ENCODE results near the gene BTBD9.

Gene BTBD9

DNA sequence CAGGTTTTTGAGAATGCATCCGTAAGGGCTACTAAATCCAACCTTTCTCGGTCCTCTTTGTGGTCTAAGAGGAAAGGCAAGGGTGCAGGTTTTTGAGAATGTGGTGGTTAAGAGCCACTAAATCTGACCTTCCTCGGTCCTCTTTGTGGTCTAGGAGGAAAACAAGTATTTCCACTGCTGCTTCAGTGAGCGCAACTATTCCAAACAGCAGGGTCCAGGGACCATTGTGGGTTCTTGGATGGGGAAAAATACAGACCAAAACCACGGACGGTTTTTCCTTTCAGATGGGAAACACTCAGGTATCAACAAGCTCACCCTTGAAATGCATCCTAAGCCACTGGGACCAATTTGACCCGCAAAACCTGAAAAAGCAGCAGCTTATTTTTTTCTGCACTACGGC is 21.9 kb downstream of the BTBD9 start:
- TF ChIP-seq, protein P1, sequence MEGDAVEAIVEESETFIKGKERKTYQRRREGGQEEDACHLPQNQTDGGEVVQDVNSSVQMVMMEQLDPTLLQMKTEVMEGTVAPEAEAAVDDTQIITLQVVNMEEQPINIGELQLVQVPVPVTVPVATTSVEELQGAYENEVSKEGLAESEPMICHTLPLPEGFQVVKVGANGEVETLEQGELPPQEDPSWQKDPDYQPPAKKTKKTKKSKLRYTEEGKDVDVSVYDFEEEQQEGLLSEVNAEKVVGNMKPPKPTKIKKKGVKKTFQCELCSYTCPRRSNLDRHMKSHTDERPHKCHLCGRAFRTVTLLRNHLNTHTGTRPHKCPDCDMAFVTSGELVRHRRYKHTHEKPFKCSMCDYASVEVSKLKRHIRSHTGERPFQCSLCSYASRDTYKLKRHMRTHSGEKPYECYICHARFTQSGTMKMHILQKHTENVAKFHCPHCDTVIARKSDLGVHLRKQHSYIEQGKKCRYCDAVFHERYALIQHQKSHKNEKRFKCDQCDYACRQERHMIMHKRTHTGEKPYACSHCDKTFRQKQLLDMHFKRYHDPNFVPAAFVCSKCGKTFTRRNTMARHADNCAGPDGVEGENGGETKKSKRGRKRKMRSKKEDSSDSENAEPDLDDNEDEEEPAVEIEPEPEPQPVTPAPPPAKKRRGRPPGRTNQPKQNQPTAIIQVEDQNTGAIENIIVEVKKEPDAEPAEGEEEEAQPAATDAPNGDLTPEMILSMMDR (IDR thresholded peaks at IDR 0.05; ENCODE audit: low read depth, low read length, poor library complexity, severe bottlenecking), result no peak
- TF ChIP-seq EZH2phosphoT487 (IDR thresholded peaks at IDR 0.05; ENCODE audit: borderline replicate concordance, low read length), result no peak
- Histone ChIP-seq H3K4me2 (ENCODE audit: low read length) (no peak overlapping the region), H4K20me1 (ENCODE audit: control insufficient read depth, insufficient read depth, low read depth, low read length) (no peaks in the 10 kb centered on the region), H3K79me2 (ENCODE audit: control insufficient read depth, low read length) (no peaks in the 10 kb centered on the region), H3K4me1 (ENCODE audit: control insufficient read depth, low read length) (no peaks in the 10 kb centered on the region), H3K9me3 (ENCODE audit: control insufficient read depth, insufficient read depth, low read length) (no peaks in the 10 kb centered on the region), H3K9me2 (replicated peaks; ENCODE audit: control insufficient read depth, low read length) (no peaks in the 10 kb centered on the region), H3K27me3 (ENCODE audit: control insufficient read depth, low read length) (no peaks in the 10 kb centered on the region), H3K36me3 (ENCODE audit: control insufficient read depth, low read length) (no peaks in the 10 kb centered on the region), H3F3A (ENCODE audit: control insufficient read depth, insufficient read depth) (no peaks in the 10 kb centered on the region), H3K4me3 (ENCODE audit: low read length) (no peak overlapping the region), H3K27ac (ENCODE audit: low read depth, low read length) (no peak overlapping the region)

DNA sequence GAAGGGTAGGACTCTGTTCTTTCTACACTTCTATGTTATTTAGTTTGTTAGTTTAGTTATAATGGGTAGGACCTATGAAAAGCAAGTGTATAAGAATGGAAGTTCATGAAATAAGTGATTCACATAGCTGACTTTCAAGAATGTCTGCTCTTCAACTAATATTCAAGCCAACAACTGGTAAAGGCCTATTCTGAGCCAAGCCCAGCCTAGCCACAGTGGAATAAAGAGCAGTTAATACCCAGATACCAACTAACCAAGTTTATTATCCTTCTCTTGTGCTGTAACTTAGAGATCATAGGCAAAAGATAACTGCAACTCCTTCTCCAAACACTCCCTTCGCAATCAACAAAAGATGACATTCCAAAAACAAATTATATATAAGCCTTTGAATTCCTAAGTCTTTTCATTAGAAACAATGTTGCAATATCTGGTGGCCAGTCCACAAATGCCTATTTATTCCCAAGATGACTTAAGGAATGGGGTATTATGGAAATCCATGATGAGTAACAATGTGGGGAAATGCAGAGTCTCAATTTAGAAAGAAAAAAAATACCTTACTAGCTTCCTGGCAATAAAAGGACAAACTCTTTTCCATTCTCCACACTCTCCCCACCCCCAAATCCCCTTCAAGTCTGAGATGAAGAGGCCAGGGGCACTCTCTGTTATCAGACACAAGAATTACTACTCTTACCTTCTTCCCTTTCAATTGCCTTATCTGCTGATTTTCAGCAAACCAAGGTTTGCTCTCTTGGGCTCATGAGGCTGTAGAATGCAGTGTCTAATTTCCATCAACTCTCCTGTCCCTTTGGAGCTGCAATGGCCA is 27.4 kb downstream of the BTBD9 start:
- H3K27me3 ChIP-seq (ENCODE audit: control insufficient read depth, low read length), result no peaks in the 10 kb centered on the region
- no peaks in the 10 kb centered on the region for H4K20me1 ChIP-seq (ENCODE audit: control insufficient read depth, insufficient read depth, low read depth, low read length)
- no peak overlapping the region for H3K4me2 ChIP-seq (ENCODE audit: low read length)
- no peaks in the 10 kb centered on the region for H3F3A ChIP-seq (ENCODE audit: control insufficient read depth, insufficient read depth)
- H3K36me3 ChIP-seq (ENCODE audit: control insufficient read depth, low read length), result no peaks in the 10 kb centered on the region
- H3K79me2 ChIP-seq (ENCODE audit: control insufficient read depth, low read length), result no peaks in the 10 kb centered on the region
- no peak overlapping the region for H3K4me3 ChIP-seq (ENCODE audit: low read length)
- H3K4me1 ChIP-seq (ENCODE audit: control insufficient read depth, low read length), result no peaks in the 10 kb centered on the region
- no peak overlapping the region for H3K27ac ChIP-seq (ENCODE audit: low read depth, low read length)
- TF ChIP-seq EZH2phosphoT487 (IDR thresholded peaks at IDR 0.05; ENCODE audit: borderline replicate concordance, low read length), result no peak
- TF ChIP-seq, protein P1 (IDR thresholded peaks at IDR 0.05; ENCODE audit: low read depth, low read length, poor library complexity, severe bottlenecking), result no peak
- H3K9me2 ChIP-seq (replicated peaks; ENCODE audit: control insufficient read depth, low read length), result no peaks in the 10 kb centered on the region
- H3K9me3 ChIP-seq (ENCODE audit: control insufficient read depth, insufficient read depth, low read length), result no peaks in the 10 kb centered on the region

- H3K36me3 ChIP-seq (ENCODE audit: control insufficient read depth, low read length), result no peaks in the 10 kb centered on the region
- no peaks in the 10 kb centered on the region for H3K9me2 ChIP-seq (replicated peaks; ENCODE audit: control insufficient read depth, low read length)
- no peaks in the 10 kb centered on the region for H3F3A ChIP-seq (ENCODE audit: control insufficient read depth, insufficient read depth)
- H3K27me3 ChIP-seq (ENCODE audit: control insufficient read depth, low read length), result no peaks in the 10 kb centered on the region
- H4K20me1 ChIP-seq (ENCODE audit: control insufficient read depth, insufficient read depth, low read depth, low read length), result no peaks in the 10 kb centered on the region
- TF ChIP-seq, protein P1 (IDR thresholded peaks at IDR 0.05; ENCODE audit: low read depth, low read length, poor library complexity, severe bottlenecking), result no peak
- no peak for TF ChIP-seq EZH2phosphoT487 (IDR thresholded peaks at IDR 0.05; ENCODE audit: borderline replicate concordance, low read length)
- no peaks in the 10 kb centered on the region for H3K9me3 ChIP-seq (ENCODE audit: control insufficient read depth, insufficient read depth, low read length)
- H3K79me2 ChIP-seq (ENCODE audit: control insufficient read depth, low read length), result no peaks in the 10 kb centered on the region
- no peak overlapping the region for H3K4me2 ChIP-seq (ENCODE audit: low read length)
- H3K4me3 ChIP-seq (ENCODE audit: low read length), result no peak overlapping the region
- H3K27ac ChIP-seq (ENCODE audit: low read depth, low read length), result no peak overlapping the region
- no peaks in the 10 kb centered on the region for H3K4me1 ChIP-seq (ENCODE audit: control insufficient read depth, low read length)
Observed at GRCh38 chr6:38610050-38610625, 29.6 kb downstream of the BTBD9 start.

Measured in DOHH2 (cell line).